Osteoblast (primary cell): ENCODE measurements around the gene PPFIA2. TPM values are rescaled to one million over a fixed set of nuclear protein-coding genes. Genes with fewer than 3 reads are reported as not detected.
"Not testable (repeated sequence)": the region's sequence is repeated elsewhere in the genome, so short reads cannot be mapped to it uniquely, and the experiment has no call there.

Experiments
- DNase-seq: peaks from one replicate; pipeline ENCODE4 v3.0.0; 2011; ENCODE audit warnings: low spot score, mixed read lengths; ENCODE audit not compliant: insufficient read length; ENCODE audit errors: missing footprints
- H2AFZ ChIP-seq: 2 replicates; pipeline ENCODE4 v1.6.0; 2011; ENCODE audit warnings: mild to moderate bottlenecking, low read length
- H3K27ac ChIP-seq: 2 replicates; pipeline ENCODE4 v1.5.1; 2011; ENCODE audit warnings: mild to moderate bottlenecking, low read depth, low read length, moderate library complexity
- H3K27me3 ChIP-seq: 2 replicates; pipeline ENCODE4 v1.6.0; 2012; ENCODE audit warnings: mild to moderate bottlenecking, control low read depth, inconsistent platforms, low read length, moderate library complexity; ENCODE audit not compliant: insufficient read depth
- H3K36me3 ChIP-seq: 2 replicates; pipeline ENCODE4 v1.5.1; 2011; ENCODE audit warnings: mild to moderate bottlenecking, low read length, control low read depth, moderate library complexity; ENCODE audit not compliant: insufficient read depth
- H3K4me1 ChIP-seq: 2 replicates; pipeline ENCODE4 v1.5.1; 2011; ENCODE audit warnings: mild to moderate bottlenecking, low read length, control low read depth, moderate library complexity; ENCODE audit not compliant: insufficient read depth
- H3K4me2 ChIP-seq: 2 replicates; pipeline ENCODE4 v1.6.0; 2011; ENCODE audit warnings: mild to moderate bottlenecking, low read length; ENCODE audit not compliant: insufficient read depth
- H3K4me3 ChIP-seq: fragments of 200-600 bp; sonication (generic); 3 replicates; pipeline ENCODE4 v1.5.1; 2012; ENCODE audit warnings: mild to moderate bottlenecking, low read length, inconsistent platforms; ENCODE audit not compliant: insufficient read depth
- H3K79me2 ChIP-seq: 2 replicates; pipeline ENCODE4 v1.6.0; 2012; ENCODE audit warnings: mild to moderate bottlenecking, low read length, control low read depth, inconsistent platforms; ENCODE audit not compliant: insufficient read depth
- H3K9me3 ChIP-seq: 2 replicates; pipeline ENCODE4 v1.5.1; 2011; ENCODE audit warnings: low read depth, low read length, control low read depth
- H4K20me1 ChIP-seq: 2 replicates; pipeline ENCODE4 v1.6.0; 2012; ENCODE audit warnings: mild to moderate bottlenecking, low read length, control low read depth; ENCODE audit not compliant: insufficient read depth
- total RNA-seq: library from RNA; depleted of rRNA; stranded (reverse); fragments of >200 nt; gene quantifications from 2 replicates; pipeline ENCODE4 v1.2.3, GENCODE V29; 2012
- TF ChIP-seq, protein P1 (sequence below): IDR thresholded peaks from 2 replicates; pipeline ENCODE4 v1.5.1; 2011; ENCODE audit warnings: mild to moderate bottlenecking, low read depth, low read length, moderate library complexity; ENCODE audit errors: extremely low read depth

PPFIA2 gene
- total RNA-seq, 1 donor: 3.3 TPM

DNA sequence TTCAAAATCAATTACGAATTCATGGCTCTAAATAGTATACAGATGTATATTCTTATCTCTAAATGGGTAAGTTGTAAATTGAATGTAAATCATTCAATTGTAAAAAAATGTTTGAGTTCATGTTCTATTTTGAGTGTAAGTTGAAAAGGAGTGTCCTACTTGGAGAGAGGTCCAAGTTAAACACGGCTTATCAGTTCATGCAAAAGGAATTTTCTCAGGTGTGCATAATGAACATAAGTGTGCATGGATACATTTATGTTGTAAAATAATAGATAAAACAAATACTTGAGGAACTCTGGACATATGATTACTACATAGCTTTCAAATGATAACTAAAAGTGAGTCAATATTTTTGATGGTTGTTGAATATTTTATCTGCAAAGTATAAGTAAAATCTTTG lies 79.5 kb downstream of the PPFIA2 start:
- Histone ChIP-seq H3K4me3 (no peak overlapping the region), H3K27me3 (no peaks in the 10 kb centered on the region), H3K4me1 (no peaks in the 10 kb centered on the region), H3K36me3 (no peaks in the 10 kb centered on the region), H3K9me3 (no peaks in the 10 kb centered on the region), H3K4me2 (no peak overlapping the region), H2AFZ (no peak overlapping the region), H3K27ac (no peak overlapping the region), H3K79me2 (no peaks in the 10 kb centered on the region), H4K20me1 (no peaks in the 10 kb centered on the region)
- no peak for DNase-seq
- TF ChIP-seq, protein P1, sequence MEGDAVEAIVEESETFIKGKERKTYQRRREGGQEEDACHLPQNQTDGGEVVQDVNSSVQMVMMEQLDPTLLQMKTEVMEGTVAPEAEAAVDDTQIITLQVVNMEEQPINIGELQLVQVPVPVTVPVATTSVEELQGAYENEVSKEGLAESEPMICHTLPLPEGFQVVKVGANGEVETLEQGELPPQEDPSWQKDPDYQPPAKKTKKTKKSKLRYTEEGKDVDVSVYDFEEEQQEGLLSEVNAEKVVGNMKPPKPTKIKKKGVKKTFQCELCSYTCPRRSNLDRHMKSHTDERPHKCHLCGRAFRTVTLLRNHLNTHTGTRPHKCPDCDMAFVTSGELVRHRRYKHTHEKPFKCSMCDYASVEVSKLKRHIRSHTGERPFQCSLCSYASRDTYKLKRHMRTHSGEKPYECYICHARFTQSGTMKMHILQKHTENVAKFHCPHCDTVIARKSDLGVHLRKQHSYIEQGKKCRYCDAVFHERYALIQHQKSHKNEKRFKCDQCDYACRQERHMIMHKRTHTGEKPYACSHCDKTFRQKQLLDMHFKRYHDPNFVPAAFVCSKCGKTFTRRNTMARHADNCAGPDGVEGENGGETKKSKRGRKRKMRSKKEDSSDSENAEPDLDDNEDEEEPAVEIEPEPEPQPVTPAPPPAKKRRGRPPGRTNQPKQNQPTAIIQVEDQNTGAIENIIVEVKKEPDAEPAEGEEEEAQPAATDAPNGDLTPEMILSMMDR: no peak

GRCh38 chr12:81670759-81671158 lies 88.4 kb downstream of the PPFIA2 start:
- Histone ChIP-seq H3K27ac (no peak overlapping the region), H3K4me2 (no peak overlapping the region), H2AFZ (no peak overlapping the region), H3K4me3 (no peak overlapping the region), H3K27me3 (no peaks in the 10 kb centered on the region), H3K4me1 (no peaks in the 10 kb centered on the region), H3K79me2 (no peaks in the 10 kb centered on the region), H4K20me1 (no peaks in the 10 kb centered on the region), H3K36me3 (no peaks in the 10 kb centered on the region), H3K9me3 (no peaks in the 10 kb centered on the region)
- DNase-seq: no peak
- TF ChIP-seq, protein P1: no peak

DNA sequence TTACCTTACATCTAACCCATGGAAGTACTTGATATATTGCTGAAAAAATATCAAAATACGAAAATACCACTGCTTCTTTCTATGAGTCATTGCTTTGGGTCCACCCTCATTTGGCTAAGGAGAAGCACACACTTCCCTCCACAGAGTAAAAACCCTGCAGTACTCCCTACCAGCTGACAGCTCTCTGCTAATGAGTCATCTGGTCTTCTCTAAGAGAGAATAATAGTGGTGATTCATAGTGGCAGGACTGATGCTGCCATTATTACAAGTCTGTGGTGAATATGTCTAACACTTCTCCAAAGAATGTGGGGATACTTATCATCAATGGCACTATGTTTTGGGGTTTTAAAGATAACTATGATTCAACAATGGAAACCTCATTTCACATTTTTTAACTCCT lies 90.7 kb downstream of the PPFIA2 start:
- H3K79me2 ChIP-seq: no peaks in the 10 kb centered on the region
- no peak overlapping the region for H2AFZ ChIP-seq
- no peak overlapping the region for H3K4me2 ChIP-seq
- H3K4me1 ChIP-seq: no peaks in the 10 kb centered on the region
- peak; percentile 23 for DNase-seq
- no peaks in the 10 kb centered on the region for H3K27me3 ChIP-seq
- no peaks in the 10 kb centered on the region for H4K20me1 ChIP-seq
- no peak overlapping the region for H3K27ac ChIP-seq
- TF ChIP-seq, protein P1: no peak
- H3K9me3 ChIP-seq: no peaks in the 10 kb centered on the region
- no peaks in the 10 kb centered on the region for H3K36me3 ChIP-seq
- no peak overlapping the region for H3K4me3 ChIP-seq

DNA sequence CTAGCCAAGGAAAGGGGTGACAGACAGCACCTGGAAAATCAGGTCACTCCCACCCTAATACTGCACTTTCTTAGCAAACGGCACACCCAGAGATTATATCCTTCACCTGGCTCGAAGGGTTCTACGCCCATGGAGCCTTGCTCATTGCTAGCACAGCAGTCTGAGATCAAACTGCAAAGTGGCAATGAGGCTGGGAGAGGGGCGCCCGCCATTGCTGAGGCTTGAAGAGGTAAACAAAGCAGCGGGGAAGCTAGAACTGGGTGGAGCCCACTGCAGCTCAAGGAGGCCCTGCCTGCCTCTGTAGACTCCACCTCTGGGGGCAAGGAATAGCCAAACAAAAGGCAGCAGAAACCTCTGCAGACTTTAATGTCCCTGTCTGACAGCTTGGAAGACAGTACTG lies 99.8 kb downstream of the PPFIA2 start:
- not testable (repeated sequence) for H3K4me3 ChIP-seq, DNase-seq, H3K27ac ChIP-seq, H3K4me1 ChIP-seq, H4K20me1 ChIP-seq, H3K4me2 ChIP-seq, H3K36me3 ChIP-seq, H3K79me2 ChIP-seq, H3K27me3 ChIP-seq, H2AFZ ChIP-seq, H3K9me3 ChIP-seq
